ENCODE data around the gene SMARCA2. TPM values are rescaled to one million over a fixed set of nuclear protein-coding genes. Genes with fewer than 3 reads are reported as not detected.

SMARCA2 gene
- total and polyA plus RNA-seq, 10 of the 15 experiments (the other 5 are each of a cell fraction or from before 2014, with no cell fraction given) = 100 to 392 (median 204) TPM

DNA sequence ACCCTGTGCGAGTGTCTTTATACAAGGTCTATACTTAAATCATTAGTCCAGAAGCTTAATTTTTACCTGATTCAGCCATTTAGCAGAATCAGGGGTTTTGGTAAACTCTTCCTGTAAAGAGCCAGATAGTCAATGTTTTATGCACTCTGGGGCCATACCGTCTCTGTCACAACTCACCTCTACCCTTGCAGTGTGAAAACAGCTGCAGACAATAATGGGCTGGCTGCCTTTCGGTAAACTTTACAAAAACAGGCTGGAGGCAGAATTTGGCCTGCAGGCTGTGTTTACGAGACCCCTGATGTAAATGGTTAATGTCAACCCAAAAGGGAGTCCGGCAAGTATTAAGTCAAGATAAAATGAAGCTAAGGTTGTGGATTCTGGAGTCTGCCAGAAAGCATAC lies 32.8 kb downstream of the SMARCA2 start (continued):
- TF ChIP-seq SMC3 (IDR thresholded peaks at IDR 0.05; ENCODE audit: borderline replicate concordance, low read length) = no peak
- no peak for TF ChIP-seq SREBF2 (IDR thresholded peaks at IDR 0.05; ENCODE audit: low read length)
- TF ChIP-seq HDAC2 (IDR thresholded peaks at IDR 0.05) = no peak
- TF ChIP-seq, protein P1, sequence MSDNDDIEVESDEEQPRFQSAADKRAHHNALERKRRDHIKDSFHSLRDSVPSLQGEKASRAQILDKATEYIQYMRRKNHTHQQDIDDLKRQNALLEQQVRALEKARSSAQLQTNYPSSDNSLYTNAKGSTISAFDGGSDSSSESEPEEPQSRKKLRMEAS (IDR thresholded peaks at IDR 0.05; ENCODE audit: low read depth, low read length) = no peak
- no peak for TF ChIP-seq CHD1 (IDR thresholded peaks at IDR 0.05; ENCODE audit: low read depth, low read length)
- no peak for TF ChIP-seq ZNF622 (IDR thresholded peaks at IDR 0.05)
- TF ChIP-seq SREBF1 (IDR thresholded peaks at IDR 0.05; ENCODE audit: low read length) = no peak
- no peak for TF ChIP-seq TARDBP (IDR thresholded peaks at IDR 0.05; ENCODE audit: borderline replicate concordance)

DNA sequence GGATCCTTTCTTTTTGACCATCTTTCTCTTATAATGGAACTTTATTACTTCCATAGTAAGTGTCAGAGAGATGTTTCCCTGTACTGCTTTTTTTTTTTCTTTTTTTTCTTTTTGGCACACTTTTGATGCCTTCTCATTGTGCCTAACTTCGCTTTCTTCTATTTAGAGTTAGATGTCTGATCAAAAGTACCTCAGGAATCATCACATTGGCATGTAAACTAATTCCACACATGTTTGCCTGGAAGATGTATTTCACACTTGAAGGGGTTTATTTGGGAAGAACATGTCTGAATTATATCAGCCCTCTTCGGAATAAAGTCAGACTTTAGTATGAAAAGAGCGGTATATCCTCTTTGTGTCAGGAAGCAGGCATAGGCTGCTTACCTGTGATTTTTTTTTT lies 35.1 kb downstream of the SMARCA2 start:
- H2AFZ ChIP-seq (ENCODE audit: control insufficient read depth, low read depth, low read length) = no peak overlapping the region
- ChIA-PET CTCF (interaction anchor here (0.6 kb wide), 1 partner anchor 220 kb away, joined by 3 read pairs; no protein-coding TSS in a partner anchor), RAD21 (ENCODE audit: unreplicated experiment) (no interaction called here), POLR2A (no interaction called here), SMC1A (ENCODE audit: uncharacterized antibody, unreplicated experiment) (interaction anchor here (1.9 to 3.2 kb wide), 2 partner anchors 12 to 26 kb away, joined by 6 to 11 read pairs; no protein-coding TSS in a partner anchor)
- DNase-seq (ENCODE audit: low read depth, low spot score) (no peak), ATAC-seq (no peak), FAIRE-seq (no peak)
- H3K4me3 ChIP-seq = no peak overlapping the region
- in situ Hi-C loops (cut with MboI) = no loop called here
- H3K9ac ChIP-seq (ENCODE audit: control insufficient read depth, insufficient read depth, low read length) = no peak overlapping the region
- peaks cover 2 to 24% of the 10 kb centered on the region in 2 experiments for H3K36me3 ChIP-seq (ENCODE audit: control insufficient read depth in 2 of 2, insufficient read depth in 2 of 2, low read length in 1 of 2)
- no TSS peak for BruUV-seq (replicated peaks)
- H3K9me3 ChIP-seq (replicated peaks; ENCODE audit: control insufficient read depth, insufficient read depth, low read length) = no peaks in the 10 kb centered on the region
- peaks cover 30% of the 10 kb centered on the region for H3K4me1 ChIP-seq (ENCODE audit: control insufficient read depth, insufficient read depth, low read length)
- intact Hi-C loops (cut with micrococcal nuclease; ENCODE audit: unreplicated experiment) = no loop called here
- H3K27ac ChIP-seq (ENCODE audit: control insufficient read depth, insufficient read depth) = no peak overlapping the region
- no peaks in the 10 kb centered on the region for H3K27me3 ChIP-seq (replicated peaks in 1 of 2; ENCODE audit: control insufficient read depth in 2 of 2, insufficient read depth in 2 of 2, low read length in 1 of 2)
- WGBS (ENCODE audit: insufficient coverage, insufficient replicate concordance, low lambda C conversion rate, missing lambda C conversion rate) = 97% methylated on average over 3 of the region's 3 CpGs
- no peak overlapping the region for H3K4me2 ChIP-seq (ENCODE audit: control insufficient read depth, insufficient read depth)
- H3K79me2 ChIP-seq (ENCODE audit: control insufficient read depth, insufficient read depth, low read length) = peaks cover 30% of the 10 kb centered on the region
- H4K20me1 ChIP-seq (ENCODE audit: control insufficient read depth, insufficient read depth) = no peaks in the 10 kb centered on the region; the same call in 1 of the 2 replicates
- TF ChIP-seq SMARCA5 (IDR thresholded peaks at IDR 0.05) (no peak), TCF3 (IDR thresholded peaks at IDR 0.05; ENCODE audit: borderline replicate concordance, insufficient read depth, low read depth, low read length) (no peak), ZNF622 (IDR thresholded peaks at IDR 0.05) (no peak), NR2C2 (IDR thresholded peaks at IDR 0.05; ENCODE audit: borderline replicate concordance, control insufficient read depth, insufficient read length, low read depth) (no peak), TARDBP (IDR thresholded peaks at IDR 0.05; ENCODE audit: borderline replicate concordance) (no peak), CEBPB (IDR thresholded peaks at IDR 0.05; ENCODE audit: borderline replicate concordance in 1 of 2, low read depth in 2 of 2, low read length in 2 of 2) (no peak), NRF1 (conservative IDR thresholded peaks at IDR 0.05; ENCODE audit: low read depth, low read length) (no peak), CBFB (IDR thresholded peaks at IDR 0.05; ENCODE audit: low read depth) (no peak)
- TF ChIP-seq, protein P2, sequence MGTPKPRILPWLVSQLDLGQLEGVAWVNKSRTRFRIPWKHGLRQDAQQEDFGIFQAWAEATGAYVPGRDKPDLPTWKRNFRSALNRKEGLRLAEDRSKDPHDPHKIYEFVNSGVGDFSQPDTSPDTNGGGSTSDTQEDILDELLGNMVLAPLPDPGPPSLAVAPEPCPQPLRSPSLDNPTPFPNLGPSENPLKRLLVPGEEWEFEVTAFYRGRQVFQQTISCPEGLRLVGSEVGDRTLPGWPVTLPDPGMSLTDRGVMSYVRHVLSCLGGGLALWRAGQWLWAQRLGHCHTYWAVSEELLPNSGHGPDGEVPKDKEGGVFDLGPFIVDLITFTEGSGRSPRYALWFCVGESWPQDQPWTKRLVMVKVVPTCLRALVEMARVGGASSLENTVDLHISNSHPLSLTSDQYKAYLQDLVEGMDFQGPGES (IDR thresholded peaks at IDR 0.05) = no peak
- TF ChIP-seq, protein P3, sequence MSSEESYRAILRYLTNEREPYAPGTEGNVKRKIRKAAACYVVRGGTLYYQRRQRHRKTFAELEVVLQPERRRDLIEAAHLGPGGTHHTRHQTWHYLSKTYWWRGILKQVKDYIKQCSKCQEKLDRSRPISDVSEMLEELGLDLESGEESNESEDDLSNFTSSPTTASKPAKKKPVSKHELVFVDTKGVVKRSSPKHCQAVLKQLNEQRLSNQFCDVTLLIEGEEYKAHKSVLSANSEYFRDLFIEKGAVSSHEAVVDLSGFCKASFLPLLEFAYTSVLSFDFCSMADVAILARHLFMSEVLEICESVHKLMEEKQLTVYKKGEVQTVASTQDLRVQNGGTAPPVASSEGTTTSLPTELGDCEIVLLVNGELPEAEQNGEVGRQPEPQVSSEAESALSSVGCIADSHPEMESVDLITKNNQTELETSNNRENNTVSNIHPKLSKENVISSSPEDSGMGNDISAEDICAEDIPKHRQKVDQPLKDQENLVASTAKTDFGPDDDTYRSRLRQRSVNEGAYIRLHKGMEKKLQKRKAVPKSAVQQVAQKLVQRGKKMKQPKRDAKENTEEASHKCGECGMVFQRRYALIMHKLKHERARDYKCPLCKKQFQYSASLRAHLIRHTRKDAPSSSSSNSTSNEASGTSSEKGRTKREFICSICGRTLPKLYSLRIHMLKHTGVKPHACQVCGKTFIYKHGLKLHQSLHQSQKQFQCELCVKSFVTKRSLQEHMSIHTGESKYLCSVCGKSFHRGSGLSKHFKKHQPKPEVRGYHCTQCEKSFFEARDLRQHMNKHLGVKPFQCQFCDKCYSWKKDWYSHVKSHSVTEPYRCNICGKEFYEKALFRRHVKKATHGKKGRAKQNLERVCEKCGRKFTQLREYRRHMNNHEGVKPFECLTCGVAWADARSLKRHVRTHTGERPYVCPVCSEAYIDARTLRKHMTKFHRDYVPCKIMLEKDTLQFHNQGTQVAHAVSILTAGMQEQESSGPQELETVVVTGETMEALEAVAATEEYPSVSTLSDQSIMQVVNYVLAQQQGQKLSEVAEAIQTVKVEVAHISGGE (CRISPR knock-in tag; IDR thresholded peaks at IDR 0.05) = no peak
- TF ChIP-seq, protein P4, sequence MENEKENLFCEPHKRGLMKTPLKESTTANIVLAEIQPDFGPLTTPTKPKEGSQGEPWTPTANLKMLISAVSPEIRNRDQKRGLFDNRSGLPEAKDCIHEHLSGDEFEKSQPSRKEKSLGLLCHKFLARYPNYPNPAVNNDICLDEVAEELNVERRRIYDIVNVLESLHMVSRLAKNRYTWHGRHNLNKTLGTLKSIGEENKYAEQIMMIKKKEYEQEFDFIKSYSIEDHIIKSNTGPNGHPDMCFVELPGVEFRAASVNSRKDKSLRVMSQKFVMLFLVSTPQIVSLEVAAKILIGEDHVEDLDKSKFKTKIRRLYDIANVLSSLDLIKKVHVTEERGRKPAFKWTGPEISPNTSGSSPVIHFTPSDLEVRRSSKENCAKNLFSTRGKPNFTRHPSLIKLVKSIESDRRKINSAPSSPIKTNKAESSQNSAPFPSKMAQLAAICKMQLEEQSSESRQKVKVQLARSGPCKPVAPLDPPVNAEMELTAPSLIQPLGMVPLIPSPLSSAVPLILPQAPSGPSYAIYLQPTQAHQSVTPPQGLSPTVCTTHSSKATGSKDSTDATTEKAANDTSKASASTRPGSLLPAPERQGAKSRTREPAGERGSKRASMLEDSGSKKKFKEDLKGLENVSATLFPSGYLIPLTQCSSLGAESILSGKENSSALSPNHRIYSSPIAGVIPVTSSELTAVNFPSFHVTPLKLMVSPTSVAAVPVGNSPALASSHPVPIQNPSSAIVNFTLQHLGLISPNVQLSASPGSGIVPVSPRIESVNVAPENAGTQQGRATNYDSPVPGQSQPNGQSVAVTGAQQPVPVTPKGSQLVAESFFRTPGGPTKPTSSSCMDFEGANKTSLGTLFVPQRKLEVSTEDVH (IDR thresholded peaks at IDR 0.05; ENCODE audit: low read depth, partially characterized antibody) = no peak

Measured in GM12878 (cell line).